Panc1 (cell line): ENCODE data around the gene MBNL2. TPM values are rescaled to one million over a fixed set of nuclear protein-coding genes. Genes with fewer than 3 reads are reported as not detected.

Source experiments
- ATAC-seq: fragments of 200-7000 bp; cut with Tn5 transposase; 2 replicates; pipeline ENCODE4 v1.9.1; 2020; ENCODE audit warnings: mild to moderate bottlenecking, moderate library complexity
- BruUV-seq: library from RNA; stranded (reverse); fragments of 400-500 nt; replicated peaks from 2 replicates; lab custom pipeline; 2021; lab: Mats Ljungman, UMichigan
- CTCF ChIA-PET: fragments of 300-600 bp; sonication (Branson Sonifier 250); formaldehyde crosslinking; loops from one replicate; lab custom pipeline; 2022; ENCODE audit warnings: antibody characterized with exemption; lab: Charles Lee
- POLR2A ChIA-PET: fragments of 300-600 bp; sonication (Branson Sonifier 250); formaldehyde crosslinking; loops from one replicate; lab custom pipeline; 2022; ENCODE audit warnings: antibody characterized with exemption; lab: Charles Lee
- DNase-seq: peaks from one replicate; pipeline ENCODE4 v3.0.0-alpha.2; 2010; ENCODE audit warnings: low read depth, low spot score
- H3K27ac ChIP-seq: 2 replicates; pipeline ENCODE4 v1.5.1; 2011; ENCODE audit warnings: mild to moderate bottlenecking, low read length, inconsistent platforms
- H3K27me3 ChIP-seq: fragments of 200-500 bp; sonication (Bioruptor generic); 2 replicates; pipeline ENCODE4 v1.6.0; 2014; ENCODE audit warnings: low read length, inconsistent platforms; ENCODE audit not compliant: control insufficient read depth, insufficient read depth
- H3K36me3 ChIP-seq: fragments of 200-500 bp; sonication (Bioruptor generic); 2 replicates; pipeline ENCODE4 v1.5.1; 2014; ENCODE audit warnings: inconsistent platforms, mild to moderate bottlenecking, low read length, moderate library complexity; ENCODE audit not compliant: control insufficient read depth, insufficient read depth
- H3K4me1 ChIP-seq: 2 replicates; pipeline ENCODE4 v1.5.1; 2011; ENCODE audit warnings: inconsistent platforms, mild to moderate bottlenecking, low read length, moderate library complexity; ENCODE audit not compliant: control insufficient read depth, insufficient read depth
- H3K4me3 ChIP-seq, 2 experiments: 2 replicates each; pipeline ENCODE4 v1.5.1; 2011 to 2012; ENCODE audit warnings: low read depth in 2 of 2, low read length in 2 of 2, mild to moderate bottlenecking in 2 of 2, inconsistent platforms in 1 of 2, moderate library complexity in 1 of 2
- H3K9me3 ChIP-seq: fragments of 200-500 bp; sonication (Bioruptor generic); 2 replicates; pipeline ENCODE4 v1.5.1; 2014; ENCODE audit warnings: low read depth, mild to moderate bottlenecking, inconsistent platforms, low read length, moderate library complexity; ENCODE audit not compliant: control insufficient read depth, insufficient read depth
- POLR2AphosphoS5 ChIP-seq: IDR thresholded peaks from 2 replicates; pipeline ENCODE4 v1.6.1; 2012; ENCODE audit warnings: mild to moderate bottlenecking, low read depth, low read length, moderate library complexity
- SIN3A ChIP-seq: IDR thresholded peaks from 2 replicates; pipeline ENCODE4 v1.6.1; 2012; ENCODE audit warnings: low read depth, mild to moderate bottlenecking, low read length, moderate library complexity, borderline replicate concordance; ENCODE audit not compliant: insufficient read depth
- TCF7L2 ChIP-seq: IDR thresholded peaks from 2 replicates; pipeline ENCODE4 v1.6.1; 2011; ENCODE audit warnings: mild to moderate bottlenecking, low read depth, low read length, inconsistent platforms
- in situ Hi-C: cut with HindIII; loops from 2 replicates; pipeline ENCODE4 v1.10.0; 2016; ENCODE audit warnings: low sequenced_read_pairs, low pct_unique_long_range_greater_than_20kb
- intact Hi-C: fragments of 100-400 bp; cut with micrococcal nuclease; formaldehyde crosslinking; loops from one replicate; pipeline ENCODE4 v1.10.0; 2022; ENCODE audit not compliant: unreplicated experiment
- total RNA-seq: library from RNA; stranded (reverse); gene quantifications from one replicate; pipeline ENCODE4 v1.2.1, GENCODE V29; 2021; ENCODE audit not compliant: unreplicated experiment
- TF ChIP-seq, protein P1 (sequence below), 2 experiments: IDR thresholded peaks; 2 replicates each; pipeline ENCODE4 v1.6.1; 2011 to 2012; ENCODE audit warnings: low read depth in 2 of 2, control low read depth in 1 of 2, low read length in 1 of 2, mild to moderate bottlenecking in 1 of 2, moderate library complexity in 1 of 2; ENCODE audit not compliant: insufficient read depth in 1 of 2
- TF ChIP-seq, protein P2 (sequence below): fragments of 450-650 bp; IDR thresholded peaks from 2 replicates; pipeline ENCODE4 v1.5.1; 2017; ENCODE audit warnings: mild to moderate bottlenecking

The MBNL2 gene
- total RNA-seq, 1 experiment from 2014 or later, result 103 TPM

- in situ Hi-C loops (no loop called here), intact Hi-C loops (no loop called here)
- ATAC-seq (no peak), DNase-seq (no peak)
- ChIA-PET POLR2A (interaction anchor here (0.5 kb wide), 1 partner anchor 57 kb away, joined by 4 read pairs; no protein-coding TSS in a partner anchor), CTCF (no interaction called here)
- Histone ChIP-seq H3K4me1 (no peaks in the 10 kb centered on the region), H3K36me3 (no peaks in the 10 kb centered on the region), H3K27me3 (no peaks in the 10 kb centered on the region), H3K27ac (no peak overlapping the region), H3K9me3 (no peaks in the 10 kb centered on the region), H3K4me3 (no peak overlapping the region)
- TF ChIP-seq POLR2AphosphoS5, result no peak
- no peak for TF ChIP-seq SIN3A
- TF ChIP-seq TCF7L2, result no peak
- TF ChIP-seq, protein P1, sequence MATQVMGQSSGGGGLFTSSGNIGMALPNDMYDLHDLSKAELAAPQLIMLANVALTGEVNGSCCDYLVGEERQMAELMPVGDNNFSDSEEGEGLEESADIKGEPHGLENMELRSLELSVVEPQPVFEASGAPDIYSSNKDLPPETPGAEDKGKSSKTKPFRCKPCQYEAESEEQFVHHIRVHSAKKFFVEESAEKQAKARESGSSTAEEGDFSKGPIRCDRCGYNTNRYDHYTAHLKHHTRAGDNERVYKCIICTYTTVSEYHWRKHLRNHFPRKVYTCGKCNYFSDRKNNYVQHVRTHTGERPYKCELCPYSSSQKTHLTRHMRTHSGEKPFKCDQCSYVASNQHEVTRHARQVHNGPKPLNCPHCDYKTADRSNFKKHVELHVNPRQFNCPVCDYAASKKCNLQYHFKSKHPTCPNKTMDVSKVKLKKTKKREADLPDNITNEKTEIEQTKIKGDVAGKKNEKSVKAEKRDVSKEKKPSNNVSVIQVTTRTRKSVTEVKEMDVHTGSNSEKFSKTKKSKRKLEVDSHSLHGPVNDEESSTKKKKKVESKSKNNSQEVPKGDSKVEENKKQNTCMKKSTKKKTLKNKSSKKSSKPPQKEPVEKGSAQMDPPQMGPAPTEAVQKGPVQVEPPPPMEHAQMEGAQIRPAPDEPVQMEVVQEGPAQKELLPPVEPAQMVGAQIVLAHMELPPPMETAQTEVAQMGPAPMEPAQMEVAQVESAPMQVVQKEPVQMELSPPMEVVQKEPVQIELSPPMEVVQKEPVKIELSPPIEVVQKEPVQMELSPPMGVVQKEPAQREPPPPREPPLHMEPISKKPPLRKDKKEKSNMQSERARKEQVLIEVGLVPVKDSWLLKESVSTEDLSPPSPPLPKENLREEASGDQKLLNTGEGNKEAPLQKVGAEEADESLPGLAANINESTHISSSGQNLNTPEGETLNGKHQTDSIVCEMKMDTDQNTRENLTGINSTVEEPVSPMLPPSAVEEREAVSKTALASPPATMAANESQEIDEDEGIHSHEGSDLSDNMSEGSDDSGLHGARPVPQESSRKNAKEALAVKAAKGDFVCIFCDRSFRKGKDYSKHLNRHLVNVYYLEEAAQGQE (IDR thresholded peaks at IDR 0.05; ENCODE audit: insufficient read depth in 1 of 2, low read depth in 2 of 2, low read length in 1 of 2), result no peak
- TF ChIP-seq, protein P2, sequence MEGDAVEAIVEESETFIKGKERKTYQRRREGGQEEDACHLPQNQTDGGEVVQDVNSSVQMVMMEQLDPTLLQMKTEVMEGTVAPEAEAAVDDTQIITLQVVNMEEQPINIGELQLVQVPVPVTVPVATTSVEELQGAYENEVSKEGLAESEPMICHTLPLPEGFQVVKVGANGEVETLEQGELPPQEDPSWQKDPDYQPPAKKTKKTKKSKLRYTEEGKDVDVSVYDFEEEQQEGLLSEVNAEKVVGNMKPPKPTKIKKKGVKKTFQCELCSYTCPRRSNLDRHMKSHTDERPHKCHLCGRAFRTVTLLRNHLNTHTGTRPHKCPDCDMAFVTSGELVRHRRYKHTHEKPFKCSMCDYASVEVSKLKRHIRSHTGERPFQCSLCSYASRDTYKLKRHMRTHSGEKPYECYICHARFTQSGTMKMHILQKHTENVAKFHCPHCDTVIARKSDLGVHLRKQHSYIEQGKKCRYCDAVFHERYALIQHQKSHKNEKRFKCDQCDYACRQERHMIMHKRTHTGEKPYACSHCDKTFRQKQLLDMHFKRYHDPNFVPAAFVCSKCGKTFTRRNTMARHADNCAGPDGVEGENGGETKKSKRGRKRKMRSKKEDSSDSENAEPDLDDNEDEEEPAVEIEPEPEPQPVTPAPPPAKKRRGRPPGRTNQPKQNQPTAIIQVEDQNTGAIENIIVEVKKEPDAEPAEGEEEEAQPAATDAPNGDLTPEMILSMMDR, result no peak
- BruUV-seq, result no TSS peak
Observed at GRCh38 chr13:97182111-97182890, 39.8 kb upstream of the MBNL2 start.

DNA sequence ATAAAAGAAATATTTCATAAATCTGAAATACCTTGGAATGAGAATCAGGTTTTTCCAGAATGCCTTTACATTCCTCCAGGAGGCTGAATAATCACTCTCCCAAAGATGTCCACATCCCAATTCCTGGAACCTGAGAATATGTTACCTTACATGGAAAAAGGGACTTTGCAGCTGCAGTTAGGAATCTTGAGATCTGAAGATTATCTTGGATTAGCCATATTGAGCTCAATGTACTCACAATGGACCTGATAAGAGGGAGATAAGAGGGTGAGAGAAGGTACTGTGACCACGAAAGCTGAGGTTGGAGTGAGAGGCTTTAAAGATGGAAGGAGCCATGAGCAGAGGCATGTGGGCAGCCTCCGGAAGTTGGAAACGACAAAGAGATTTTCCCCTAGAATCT lies 36.8 kb upstream of the MBNL2 start:
- Histone ChIP-seq H3K9me3 (no peaks in the 10 kb centered on the region), H3K27ac (no peak overlapping the region), H3K36me3 (no peaks in the 10 kb centered on the region), H3K4me1 (no peaks in the 10 kb centered on the region), H3K27me3 (no peaks in the 10 kb centered on the region), H3K4me3 (no peak overlapping the region)
- CTCF ChIA-PET, result no interaction called here
- TF ChIP-seq POLR2AphosphoS5 (no peak), SIN3A (no peak), TCF7L2 (no peak)
- TF ChIP-seq, protein P2, result no peak
- TF ChIP-seq, protein P1 (IDR thresholded peaks at IDR 0.05; ENCODE audit: insufficient read depth in 1 of 2, low read depth in 2 of 2, low read length in 1 of 2), result no peak
- in situ Hi-C loops (no loop called here), intact Hi-C loops (no loop called here)
- ATAC-seq (no peak), DNase-seq (no peak)
- BruUV-seq, result no TSS peak
- POLR2A ChIA-PET, result no interaction called here
